Measurements from ENCODE around the gene HOXB8.

- no peak for TF ChIP-seq CTCF (IDR thresholded peaks at IDR 0.05; ENCODE audit: insufficient read depth, low read length, poor library complexity, severe bottlenecking)
- no peak for TF ChIP-seq EZH2phosphoT487 (conservative IDR thresholded peaks at IDR 0.05; ENCODE audit: low read length)
These were observed 9.6 kb downstream of the HOXB8 start for GRCh38 chr17:48605409-48605919.

Data from SU-DHL-6 (cell line).